SU-DHL-6 (cell line): ENCODE data around the gene DNAJA2.

Experiments
- H2AFZ ChIP-seq: fragments of 200-600 bp; sonication (generic); 2 replicates; pipeline ENCODE4 v1.6.1; 2014; ENCODE audit warnings: low read depth, mild to moderate bottlenecking, moderate library complexity, mixed read lengths, antibody characterized with exemption, low read length; ENCODE audit not compliant: severe bottlenecking
- H3F3A ChIP-seq: fragments of 200-600 bp; shearing (Covaris generic); 2 replicates; pipeline ENCODE4 v1.6.0; 2016; ENCODE audit warnings: antibody characterized with exemption, mild to moderate bottlenecking; ENCODE audit not compliant: insufficient read depth
- H3K27ac ChIP-seq: fragments of 200-600 bp; sonication (generic); 2 replicates; pipeline ENCODE4 v1.5.1; 2016; ENCODE audit warnings: low read depth, mild to moderate bottlenecking, low read length, moderate library complexity, mixed read lengths
- H3K27me3 ChIP-seq: fragments of 200-600 bp; sonication (generic), shearing (Covaris generic); 2 replicates; pipeline ENCODE4 v1.6.0; 2014; ENCODE audit warnings: mild to moderate bottlenecking, low read length
- H3K36me3 ChIP-seq: fragments of 200-600 bp; sonication (generic); 2 replicates; pipeline ENCODE4 v1.6.1; 2014; ENCODE audit warnings: mild to moderate bottlenecking, low read length, mixed read lengths
- H3K4me2 ChIP-seq: fragments of 300-600, 200-600 bp; shearing (Covaris generic), sonication (generic); 2 replicates; pipeline ENCODE4 v1.6.0; 2014; ENCODE audit warnings: low read length, low read depth, mild to moderate bottlenecking; ENCODE audit not compliant: poor library complexity, severe bottlenecking
- H3K4me3 ChIP-seq: fragments of 200-600 bp; sonication (generic); 2 replicates; pipeline ENCODE4 v1.5.1; 2014; ENCODE audit warnings: antibody characterized with exemption, low read length, mild to moderate bottlenecking, mixed read lengths; ENCODE audit not compliant: insufficient read depth, poor library complexity, severe bottlenecking
- H3K79me2 ChIP-seq: fragments of 200-600 bp; sonication (generic); 2 replicates; pipeline ENCODE4 v1.6.1; 2014; ENCODE audit warnings: mild to moderate bottlenecking, low read length, moderate library complexity; ENCODE audit not compliant: insufficient read depth
- H3K9ac ChIP-seq: fragments of 200-600 bp; sonication (generic); 2 replicates; pipeline ENCODE4 v1.7.0; 2014; ENCODE audit warnings: mild to moderate bottlenecking, low read length
- H3K9me2 ChIP-seq: fragments of 200-600 bp; sonication (generic); replicated peaks from 2 replicates; pipeline ENCODE4 v1.6.1; 2014; ENCODE audit warnings: low read length; ENCODE audit not compliant: insufficient read depth
- H3K9me3 ChIP-seq: fragments of 200-600 bp; sonication (generic); 2 replicates; pipeline ENCODE4 v1.6.1; 2014; ENCODE audit warnings: low read length, mixed read lengths; ENCODE audit not compliant: insufficient read depth
- H4K20me1 ChIP-seq: fragments of 200-600 bp; sonication (generic); 2 replicates; pipeline ENCODE4 v1.6.1; 2014; ENCODE audit warnings: low read depth, mild to moderate bottlenecking, antibody characterized with exemption, low read length, moderate library complexity, mixed read lengths
- CTCF ChIP-seq: fragments of 200-600 bp; sonication (generic); IDR thresholded peaks from one replicate; pipeline ENCODE4 v1.5.1; 2017; ENCODE audit warnings: antibody characterized with exemption, mild to moderate bottlenecking, low read length, moderate library complexity; ENCODE audit not compliant: insufficient read depth, poor library complexity, severe bottlenecking
- EZH2phosphoT487 ChIP-seq: fragments of 200-600 bp; sonication (generic), shearing (Covaris generic); conservative IDR thresholded peaks from 2 replicates; pipeline ENCODE4 v1.6.1; 2018; ENCODE audit warnings: mild to moderate bottlenecking, antibody characterized with exemption, low read length, moderate library complexity, mixed read lengths

Gene DNAJA2

DNA sequence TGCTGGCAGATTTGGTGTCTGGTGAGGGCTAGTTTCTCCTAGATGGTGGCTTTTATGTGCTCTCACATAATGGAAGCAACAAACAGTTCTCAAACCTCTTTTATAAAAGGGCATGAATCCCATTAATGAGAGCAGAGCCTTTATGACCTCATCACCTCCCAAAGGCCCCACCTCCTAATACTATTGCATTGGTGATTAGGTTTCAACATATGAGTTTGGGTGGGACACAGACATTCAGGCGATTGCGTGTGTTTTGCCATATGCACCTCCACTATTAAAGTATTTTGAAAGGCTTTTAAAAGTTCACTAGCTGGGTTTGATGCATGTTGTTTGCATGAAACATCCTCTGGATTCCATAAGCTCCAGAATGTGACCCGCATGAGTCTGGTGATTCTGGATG lies 24.4 kb upstream of the DNAJA2 start:
- Histone ChIP-seq H3K27me3 (no peaks in the 10 kb centered on the region), H3K9ac (no peak overlapping the region), H4K20me1 (no peaks in the 10 kb centered on the region), H3K36me3 (no peaks in the 10 kb centered on the region), H3K4me3 (no peak overlapping the region), H2AFZ (no peak overlapping the region), H3K27ac (no peak overlapping the region), H3K9me2 (no peaks in the 10 kb centered on the region), H3K79me2 (no peaks in the 10 kb centered on the region), H3K4me2 (no peak overlapping the region), H3F3A (no peaks in the 10 kb centered on the region), H3K9me3 (no peaks in the 10 kb centered on the region)
- TF ChIP-seq CTCF (no peak), EZH2phosphoT487 (no peak)

DNA sequence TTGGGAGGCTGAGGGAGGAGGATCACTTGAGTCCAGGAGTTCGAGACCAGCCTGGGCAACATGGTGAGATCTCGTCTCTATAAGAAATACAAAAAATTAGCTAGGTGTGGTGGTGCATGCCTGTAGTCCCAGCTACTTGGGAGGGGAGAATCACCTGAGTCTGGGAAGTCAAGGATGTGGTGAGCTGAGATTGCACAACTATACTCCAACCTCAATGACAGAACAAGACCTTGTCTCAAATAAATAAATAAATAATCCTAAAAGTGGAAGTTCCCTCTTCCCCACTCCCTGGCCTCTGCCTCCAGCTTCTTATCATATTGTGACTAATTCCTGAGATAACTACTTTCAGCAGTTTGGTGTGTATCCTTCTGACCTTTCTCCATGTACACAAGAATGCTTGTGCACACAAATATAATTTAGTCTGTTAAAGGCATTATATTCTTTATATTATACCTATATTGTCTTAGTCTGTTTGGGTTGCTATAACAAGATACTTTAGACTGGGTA lies 23.5 kb upstream of the DNAJA2 start:
- TF ChIP-seq EZH2phosphoT487 = no peak
- TF ChIP-seq CTCF = no peak
- Histone ChIP-seq H2AFZ (no peak overlapping the region), H3K79me2 (no peaks in the 10 kb centered on the region), H3K27ac (no peak overlapping the region), H3F3A (no peaks in the 10 kb centered on the region), H3K9me3 (no peaks in the 10 kb centered on the region), H3K9me2 (no peaks in the 10 kb centered on the region), H3K27me3 (no peaks in the 10 kb centered on the region), H3K4me3 (no peak overlapping the region), H4K20me1 (no peaks in the 10 kb centered on the region), H3K9ac (no peak overlapping the region), H3K4me2 (no peak overlapping the region), H3K36me3 (no peaks in the 10 kb centered on the region)

DNA sequence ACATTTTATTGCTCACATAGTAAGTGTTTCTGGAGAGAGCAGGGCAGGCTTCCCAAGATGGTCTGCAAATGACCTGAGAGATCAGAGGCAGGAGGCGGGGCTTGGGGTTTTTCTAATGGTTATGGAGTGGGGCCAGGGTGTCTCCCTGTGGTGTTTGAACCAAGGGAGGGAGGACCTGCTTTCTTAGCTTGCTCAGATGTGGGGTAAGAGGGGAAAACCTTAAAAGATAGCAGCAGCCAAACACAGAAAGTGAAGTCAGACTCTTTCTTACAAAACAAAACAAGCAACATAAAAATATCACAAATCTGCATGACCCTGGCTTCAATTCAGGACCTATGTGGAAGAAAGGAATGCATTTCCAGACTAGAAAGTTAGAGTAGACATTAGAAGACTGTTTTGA lies 22.9 kb upstream of the DNAJA2 start:
- TF ChIP-seq CTCF = no peak
- Histone ChIP-seq H3K9ac (no peak overlapping the region), H2AFZ (no peak overlapping the region), H3K4me3 (no peak overlapping the region), H3K36me3 (no peaks in the 10 kb centered on the region), H3K27me3 (no peaks in the 10 kb centered on the region), H3K79me2 (no peaks in the 10 kb centered on the region), H3K9me3 (no peaks in the 10 kb centered on the region), H3K4me2 (no peak overlapping the region), H4K20me1 (no peaks in the 10 kb centered on the region), H3K27ac (no peak overlapping the region), H3K9me2 (no peaks in the 10 kb centered on the region), H3F3A (no peaks in the 10 kb centered on the region)
